ENCODE measurements around the gene MYLK2.

Gene MYLK2

DNA sequence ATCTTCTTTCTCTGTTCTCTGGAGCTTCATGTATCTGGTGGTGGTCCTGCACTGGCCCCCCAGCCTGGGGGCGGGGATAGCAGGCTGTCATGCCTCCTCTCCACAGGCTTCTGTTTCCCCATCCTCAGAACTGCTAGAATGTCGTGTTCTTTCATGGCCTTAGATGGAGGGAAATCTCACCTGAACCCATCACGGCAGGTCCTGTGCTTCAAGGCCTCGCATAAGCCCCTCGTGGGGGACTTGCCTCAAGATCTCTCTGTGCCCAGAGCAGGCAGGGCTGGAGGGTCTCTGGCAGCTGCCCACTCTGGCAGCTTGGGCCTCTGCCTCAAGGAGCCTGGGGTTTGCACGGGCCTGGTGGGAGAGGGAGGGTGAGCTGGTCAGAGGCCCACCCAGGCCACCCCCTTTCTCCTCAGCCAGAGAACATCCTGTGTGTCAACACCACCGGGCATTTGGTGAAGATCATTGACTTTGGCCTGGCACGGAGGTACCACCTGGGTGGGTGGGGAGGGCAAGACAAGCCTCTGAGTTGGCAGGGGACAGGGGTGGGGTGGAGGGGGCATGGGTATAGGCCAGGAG is 11.3 kb downstream of the MYLK2 start:
- Histone ChIP-seq H3K36me3 (ENCODE audit: control insufficient read depth, low read depth, low read length) (no peaks in the 10 kb centered on the region), H3K9me3 (ENCODE audit: control insufficient read depth, low read depth, low read length) (no peaks in the 10 kb centered on the region), H3K4me1 (ENCODE audit: control insufficient read depth, low read depth, low read length) (no peaks in the 10 kb centered on the region), H3K27me3 (ENCODE audit: control insufficient read depth, insufficient read depth, low read length) (no peaks in the 10 kb centered on the region), H3K27ac (ENCODE audit: low read length) (no peak overlapping the region), H3K4me3 (ENCODE audit: low read length) (no peak overlapping the region), H3K9ac (ENCODE audit: low read length) (no peak overlapping the region)

DNA sequence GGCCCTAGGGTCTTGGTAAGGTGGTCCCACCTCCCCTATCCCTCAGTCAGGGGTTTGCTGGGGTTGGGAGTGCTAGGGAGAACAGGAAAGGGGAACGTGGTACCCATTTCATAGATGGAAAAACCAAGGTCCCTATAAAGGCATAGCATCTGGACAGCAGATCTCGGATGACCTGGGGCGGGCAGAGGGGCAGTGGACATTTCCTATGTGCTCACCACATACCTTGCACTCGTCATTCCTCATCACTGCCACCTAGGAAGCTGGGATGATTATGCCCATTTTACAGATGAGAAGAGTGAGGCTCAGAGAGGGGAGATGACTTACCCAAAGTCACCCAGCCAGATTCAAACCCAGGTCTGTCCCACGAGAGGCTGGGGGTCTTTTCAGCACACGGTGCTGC is 12.1 kb downstream of the MYLK2 start:
- no peaks in the 10 kb centered on the region for H3K27me3 ChIP-seq (ENCODE audit: control insufficient read depth, insufficient read depth, low read length)
- H3K36me3 ChIP-seq (ENCODE audit: control insufficient read depth, low read depth, low read length) = no peaks in the 10 kb centered on the region
- H3K4me1 ChIP-seq (ENCODE audit: control insufficient read depth, low read depth, low read length) = no peaks in the 10 kb centered on the region
- H3K27ac ChIP-seq (ENCODE audit: low read length) = no peak overlapping the region
- no peak overlapping the region for H3K4me3 ChIP-seq (ENCODE audit: low read length)
- H3K9ac ChIP-seq (ENCODE audit: low read length) = no peak overlapping the region
- H3K9me3 ChIP-seq (ENCODE audit: control insufficient read depth, low read depth, low read length) = no peaks in the 10 kb centered on the region

DNA sequence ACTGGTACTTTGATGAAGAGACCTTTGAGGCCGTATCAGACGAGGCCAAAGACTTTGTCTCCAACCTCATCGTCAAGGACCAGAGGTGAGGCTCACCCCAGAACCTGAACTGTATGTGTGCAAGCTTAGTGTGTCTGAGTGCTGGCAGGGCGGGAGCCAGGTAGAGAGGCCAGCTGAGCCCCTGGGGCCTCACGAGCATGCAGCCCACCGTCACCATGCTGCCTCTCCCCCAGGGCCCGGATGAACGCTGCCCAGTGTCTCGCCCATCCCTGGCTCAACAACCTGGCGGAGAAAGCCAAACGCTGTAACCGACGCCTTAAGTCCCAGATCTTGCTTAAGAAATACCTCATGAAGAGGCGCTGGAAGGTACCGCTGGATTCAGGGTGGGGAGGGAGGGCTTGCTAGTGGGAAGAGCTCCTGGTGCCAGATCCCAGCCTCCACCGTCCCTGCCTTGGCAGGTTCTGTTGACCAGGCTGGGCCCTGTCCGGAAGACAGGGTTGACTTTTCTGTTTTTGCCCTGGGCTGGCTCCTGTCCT is 12.7 kb downstream of the MYLK2 start:
- no peaks in the 10 kb centered on the region for H3K9me3 ChIP-seq (ENCODE audit: control insufficient read depth, low read depth, low read length)
- H3K36me3 ChIP-seq (ENCODE audit: control insufficient read depth, low read depth, low read length) = no peaks in the 10 kb centered on the region
- H3K27me3 ChIP-seq (ENCODE audit: control insufficient read depth, insufficient read depth, low read length) = no peaks in the 10 kb centered on the region
- H3K4me3 ChIP-seq (ENCODE audit: low read length) = no peak overlapping the region
- no peaks in the 10 kb centered on the region for H3K4me1 ChIP-seq (ENCODE audit: control insufficient read depth, low read depth, low read length)
- no peak overlapping the region for H3K27ac ChIP-seq (ENCODE audit: low read length)
- H3K9ac ChIP-seq (ENCODE audit: low read length) = no peak overlapping the region

GRCh38 chr20:31833130-31833930 is 14.2 kb downstream of the MYLK2 start:
- Histone ChIP-seq H3K27ac (ENCODE audit: low read length) (no peak overlapping the region), H3K4me1 (ENCODE audit: control insufficient read depth, low read depth, low read length) (peaks cover 4% of the 10 kb centered on the region), H3K36me3 (ENCODE audit: control insufficient read depth, low read depth, low read length) (no peaks in the 10 kb centered on the region), H3K9ac (ENCODE audit: low read length) (no peak overlapping the region), H3K4me3 (ENCODE audit: low read length) (no peak overlapping the region), H3K9me3 (ENCODE audit: control insufficient read depth, low read depth, low read length) (no peaks in the 10 kb centered on the region), H3K27me3 (ENCODE audit: control insufficient read depth, insufficient read depth, low read length) (no peaks in the 10 kb centered on the region)

GRCh38 chr20:31833931-31834521 is 14.9 kb downstream of the MYLK2 start:
- Histone ChIP-seq H3K4me3 (ENCODE audit: low read length) (no peak overlapping the region), H3K9me3 (ENCODE audit: control insufficient read depth, low read depth, low read length) (no peaks in the 10 kb centered on the region), H3K4me1 (ENCODE audit: control insufficient read depth, low read depth, low read length) (peaks cover 4% of the 10 kb centered on the region), H3K9ac (ENCODE audit: low read length) (no peak overlapping the region), H3K27me3 (ENCODE audit: control insufficient read depth, insufficient read depth, low read length) (no peaks in the 10 kb centered on the region), H3K36me3 (ENCODE audit: control insufficient read depth, low read depth, low read length) (no peaks in the 10 kb centered on the region), H3K27ac (ENCODE audit: low read length) (no peak overlapping the region)

- H3K36me3 ChIP-seq (ENCODE audit: control insufficient read depth, low read depth, low read length) = no peaks in the 10 kb centered on the region
- no peak overlapping the region for H3K27ac ChIP-seq (ENCODE audit: low read length)
- H3K9ac ChIP-seq (ENCODE audit: low read length) = no peak overlapping the region
- no peaks in the 10 kb centered on the region for H3K9me3 ChIP-seq (ENCODE audit: control insufficient read depth, low read depth, low read length)
- no peaks in the 10 kb centered on the region for H3K27me3 ChIP-seq (ENCODE audit: control insufficient read depth, insufficient read depth, low read length)
- peaks cover 4% of the 10 kb centered on the region for H3K4me1 ChIP-seq (ENCODE audit: control insufficient read depth, low read depth, low read length)
- H3K4me3 ChIP-seq (ENCODE audit: low read length) = no peak overlapping the region
Observed at GRCh38 chr20:31835554-31835953, 16.4 kb downstream of the MYLK2 start.

- Histone ChIP-seq H3K36me3 (ENCODE audit: control insufficient read depth, low read depth, low read length) (no peaks in the 10 kb centered on the region), H3K27ac (ENCODE audit: low read length) (no peak overlapping the region), H3K9ac (ENCODE audit: low read length) (no peak overlapping the region), H3K9me3 (ENCODE audit: control insufficient read depth, low read depth, low read length) (no peaks in the 10 kb centered on the region), H3K27me3 (ENCODE audit: control insufficient read depth, insufficient read depth, low read length) (no peaks in the 10 kb centered on the region), H3K4me1 (ENCODE audit: control insufficient read depth, low read depth, low read length) (peaks cover 8% of the 10 kb centered on the region), H3K4me3 (ENCODE audit: low read length) (no peak overlapping the region)
Observed at GRCh38 chr20:31835977-31836852, 17.1 kb downstream of the MYLK2 start.

DNA sequence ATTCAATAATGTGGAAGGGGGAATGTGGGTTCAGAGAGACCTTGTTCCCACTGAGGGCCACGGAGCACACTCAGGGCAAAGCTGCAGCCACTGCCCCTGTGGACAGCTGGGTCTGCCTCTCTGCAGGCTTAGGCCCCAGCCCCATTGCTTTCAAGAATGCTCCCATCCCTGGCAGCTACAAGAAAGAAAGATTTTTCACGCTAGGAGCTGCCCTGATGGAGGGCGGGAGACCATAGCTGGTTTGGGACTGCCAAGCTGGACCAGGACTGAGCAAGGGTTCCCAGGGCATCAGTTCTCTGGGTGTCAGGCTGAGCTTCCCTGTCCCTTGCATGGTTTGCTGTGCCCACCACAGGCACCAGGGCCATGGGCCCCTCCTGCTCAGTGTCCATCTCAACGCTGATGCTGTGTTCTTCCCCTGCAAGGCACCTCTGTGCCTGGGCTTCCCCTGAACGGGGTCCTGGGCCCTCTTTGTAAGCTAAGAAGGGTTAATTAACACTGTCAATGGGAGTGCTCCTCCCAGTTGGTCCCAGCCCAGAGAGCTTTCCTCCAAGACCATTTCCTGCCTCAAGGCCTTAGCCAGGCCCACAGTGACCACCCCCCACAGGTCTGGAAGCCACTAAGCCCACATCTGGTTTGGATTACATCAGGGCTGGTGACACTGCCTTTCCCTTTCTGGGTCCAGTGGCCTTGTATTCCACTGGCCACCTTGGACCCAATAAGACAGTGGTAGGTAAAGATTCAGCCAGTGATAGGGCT is 17.9 kb downstream of the MYLK2 start:
- no peak overlapping the region for H3K4me3 ChIP-seq (ENCODE audit: low read length)
- no peaks in the 10 kb centered on the region for H3K27me3 ChIP-seq (ENCODE audit: control insufficient read depth, insufficient read depth, low read length)
- no peaks in the 10 kb centered on the region for H3K9me3 ChIP-seq (ENCODE audit: control insufficient read depth, low read depth, low read length)
- no peak overlapping the region for H3K9ac ChIP-seq (ENCODE audit: low read length)
- no peak overlapping the region for H3K27ac ChIP-seq (ENCODE audit: low read length)
- peaks cover 8% of the 10 kb centered on the region for H3K4me1 ChIP-seq (ENCODE audit: control insufficient read depth, low read depth, low read length)
- no peaks in the 10 kb centered on the region for H3K36me3 ChIP-seq (ENCODE audit: control insufficient read depth, low read depth, low read length)

DNA sequence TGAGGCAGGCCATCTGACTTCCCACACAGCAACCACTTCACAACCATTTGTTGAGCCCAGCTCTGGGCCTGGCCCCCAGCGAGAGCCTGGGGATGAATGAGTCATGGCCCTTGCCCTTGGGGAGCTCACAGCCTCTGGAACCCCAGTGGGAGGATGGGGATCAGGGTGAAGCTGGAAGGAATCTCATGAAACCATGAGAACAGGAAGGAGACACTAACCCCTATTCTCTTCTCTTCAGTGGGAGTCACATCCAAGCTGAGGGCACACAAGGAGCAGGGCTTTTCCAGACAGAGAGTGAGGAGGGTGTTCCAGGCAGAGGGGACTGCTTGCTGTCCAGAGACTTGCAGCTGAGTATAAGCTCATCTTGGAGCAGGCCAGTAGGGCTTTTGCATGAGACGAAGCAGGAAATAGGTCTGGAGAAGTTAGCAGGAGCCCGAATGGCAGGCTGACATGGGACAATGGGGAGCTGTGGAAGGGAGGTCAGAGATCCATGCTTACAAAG is 18.8 kb downstream of the MYLK2 start:
- Histone ChIP-seq H3K27me3 (ENCODE audit: control insufficient read depth, insufficient read depth, low read length) (no peaks in the 10 kb centered on the region), H3K27ac (ENCODE audit: low read length) (no peak overlapping the region), H3K9me3 (ENCODE audit: control insufficient read depth, low read depth, low read length) (no peaks in the 10 kb centered on the region), H3K4me1 (ENCODE audit: control insufficient read depth, low read depth, low read length) (peaks cover 15% of the 10 kb centered on the region), H3K9ac (ENCODE audit: low read length) (no peak overlapping the region), H3K4me3 (ENCODE audit: low read length) (no peak overlapping the region), H3K36me3 (ENCODE audit: control insufficient read depth, low read depth, low read length) (no peaks in the 10 kb centered on the region)

DNA sequence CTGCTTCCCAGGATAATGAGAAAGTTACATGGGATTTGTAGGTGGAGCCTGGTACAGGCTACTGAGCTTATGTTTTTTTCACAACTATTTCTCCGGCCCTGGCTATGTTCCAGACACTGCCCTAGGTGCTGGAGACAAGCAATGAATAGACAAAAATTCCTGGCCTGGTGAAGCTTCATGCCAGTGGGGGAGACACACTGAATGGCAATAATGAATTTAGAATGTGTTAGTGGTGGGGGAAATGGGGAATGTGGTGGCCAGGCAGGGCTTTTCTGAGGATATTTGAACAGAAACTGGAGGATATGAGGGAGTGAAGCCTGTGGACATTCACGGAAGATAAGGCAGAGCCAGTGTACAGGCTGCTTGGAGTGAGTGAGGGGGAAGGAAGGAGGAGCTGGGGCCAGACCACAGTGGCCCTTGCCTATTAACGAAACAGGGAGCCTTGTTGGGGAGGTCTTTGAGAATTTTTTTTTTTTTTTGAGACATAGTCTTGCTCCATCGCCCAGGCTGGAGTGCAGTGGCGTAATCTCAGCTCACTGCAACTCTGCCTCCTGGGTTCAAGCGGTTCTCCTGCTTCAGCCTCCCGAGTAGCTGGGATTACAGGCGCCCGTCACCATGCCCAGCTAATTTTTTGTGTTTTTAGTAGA is 19.6 kb downstream of the MYLK2 start:
- H3K27ac ChIP-seq (ENCODE audit: low read length) = no peak overlapping the region
- H3K9me3 ChIP-seq (ENCODE audit: control insufficient read depth, low read depth, low read length) = no peaks in the 10 kb centered on the region
- no peaks in the 10 kb centered on the region for H3K27me3 ChIP-seq (ENCODE audit: control insufficient read depth, insufficient read depth, low read length)
- no peak overlapping the region for H3K9ac ChIP-seq (ENCODE audit: low read length)
- peaks cover 15% of the 10 kb centered on the region for H3K4me1 ChIP-seq (ENCODE audit: control insufficient read depth, low read depth, low read length)
- no peaks in the 10 kb centered on the region for H3K36me3 ChIP-seq (ENCODE audit: control insufficient read depth, low read depth, low read length)
- no peak overlapping the region for H3K4me3 ChIP-seq (ENCODE audit: low read length)

Data from iPS-18a (cell line).